Activated T-helper 1 cell treated with anti-CD3 and anti-CD28 coated beads, Interleukin-12 subunit alpha, Interleukin-12 subunit beta, Interleukin-2, Interleukin-4 antibody, amounts not matched to agents 30 ng/mL and 10 ng/mL and 1 ng/mL, durations not matched to agents 14 hours and 24 hours and 36 hours (primary cell): ENCODE measurements around the gene KIRREL3. TPM values are rescaled to one million over a fixed set of nuclear protein-coding genes. Genes with fewer than 3 reads are reported as not detected.

Experiments used
- DNase-seq: peaks from one replicate; pipeline ENCODE4 v3.0.0; 2021; ENCODE audit warnings: low spot score
- H3K27ac Mint-ChIP-seq: one replicate; pipeline ENCODE4 v1.8.0; 2021; ENCODE audit warnings: mild to moderate bottlenecking, mixed read lengths
- H3K27me3 Mint-ChIP-seq: one replicate; pipeline ENCODE4 v1.8.0; 2022; ENCODE audit warnings: mild to moderate bottlenecking, moderate library complexity, mixed read lengths; ENCODE audit not compliant: insufficient read depth
- H3K36me3 Mint-ChIP-seq: one replicate; pipeline ENCODE4 v1.8.0; 2021; ENCODE audit warnings: low read depth, mixed read lengths
- H3K4me1 Mint-ChIP-seq: one replicate; pipeline ENCODE4 v1.8.0; 2021; ENCODE audit warnings: low read depth, mixed read lengths
- H3K4me3 Mint-ChIP-seq: one replicate; pipeline ENCODE4 v1.8.0; 2021; ENCODE audit warnings: mild to moderate bottlenecking, moderate library complexity, mixed read lengths
- H3K9me3 Mint-ChIP-seq: one replicate; pipeline ENCODE4 v1.8.0; 2021; ENCODE audit warnings: mixed read lengths
- intact Hi-C: fragments of 100-400 bp; cut with micrococcal nuclease; formaldehyde crosslinking; loops from one replicate; pipeline ENCODE4 v1.15.1; 2024
- total RNA-seq: library from RNA; stranded (reverse); gene quantifications from 2 replicates; pipeline ENCODE4 v1.2.3, GENCODE V29; 2022

Gene KIRREL3
- total RNA-seq, 1 donor from 2014 or later, result not detected

DNA sequence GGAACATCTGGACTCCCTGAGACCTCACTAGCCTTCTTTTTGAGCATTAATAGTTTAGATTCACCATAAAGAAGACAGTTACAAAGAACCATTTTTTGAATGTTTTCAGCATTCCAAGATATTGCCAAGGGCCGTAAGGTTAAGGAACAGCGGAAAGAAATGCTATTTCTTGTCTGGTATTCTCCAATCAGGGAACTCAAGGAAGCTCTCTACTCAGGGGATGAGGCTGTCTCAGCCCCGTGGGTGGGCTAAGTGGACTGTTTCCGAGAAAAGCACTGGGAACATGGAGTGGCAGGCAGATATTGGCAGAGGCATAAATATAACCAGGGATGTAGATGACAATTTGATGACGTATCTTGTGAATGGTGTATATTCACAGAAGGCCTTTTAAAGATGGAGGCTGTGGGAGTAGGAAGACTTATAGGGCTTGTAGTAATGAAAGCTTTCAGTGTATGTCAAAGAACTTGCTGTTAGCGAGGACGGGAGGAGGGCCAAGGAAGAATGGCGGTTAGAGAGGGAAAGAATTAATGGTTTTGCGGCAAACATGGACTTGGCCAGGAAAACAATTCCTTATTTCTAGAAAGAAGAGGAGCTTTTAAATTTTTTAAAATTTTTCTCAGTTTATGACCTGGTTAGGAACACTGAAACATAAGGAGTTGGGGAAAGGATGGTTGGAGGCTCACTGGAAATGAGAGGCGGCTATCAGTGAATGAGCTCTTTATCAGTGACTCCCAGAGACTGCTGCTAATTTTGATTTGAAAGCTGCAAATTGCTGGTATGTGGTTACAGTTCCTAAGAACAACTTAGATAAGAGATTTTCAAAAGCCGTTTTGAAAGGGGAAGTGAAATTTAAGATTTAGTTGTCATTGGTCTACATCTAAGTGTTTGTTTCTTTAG, 580.5 kb downstream of the KIRREL3 start:
- intact Hi-C loops, result no loop called here
- DNase-seq, result no peak
- Mint-ChIP-seq H3K36me3 (no peaks in the 10 kb centered on the region), H3K27ac (no peak overlapping the region), H3K9me3 (no peaks in the 10 kb centered on the region), H3K4me3 (no peak overlapping the region), H3K27me3 (peaks cover 8% of the 10 kb centered on the region), H3K4me1 (peaks cover 17% of the 10 kb centered on the region)

DNA sequence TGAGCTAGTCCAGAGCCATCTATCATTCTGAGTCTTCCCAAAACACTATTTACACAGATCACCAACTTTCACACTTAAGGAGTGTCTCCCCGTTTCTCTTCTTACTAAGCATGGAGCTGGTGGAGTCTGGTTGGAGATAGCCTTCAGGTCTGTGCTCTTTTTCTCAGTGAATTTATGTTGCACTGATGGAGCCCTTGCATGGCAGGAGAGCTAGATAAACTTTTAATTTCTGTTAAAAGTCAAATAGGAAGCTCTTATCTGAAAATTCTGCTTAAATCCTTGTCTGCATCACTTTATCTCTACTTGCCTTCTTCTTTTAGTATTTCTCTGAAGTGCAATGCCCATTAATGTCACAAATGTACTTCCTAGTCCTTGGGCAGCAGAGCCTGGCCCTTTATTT, 581.7 kb downstream of the KIRREL3 start:
- Mint-ChIP-seq H3K27ac (no peak overlapping the region), H3K27me3 (peaks cover 5% of the 10 kb centered on the region), H3K4me3 (no peak overlapping the region), H3K9me3 (no peaks in the 10 kb centered on the region), H3K36me3 (no peaks in the 10 kb centered on the region), H3K4me1 (peaks cover 17% of the 10 kb centered on the region)
- intact Hi-C loops, result no loop called here
- no peak for DNase-seq

DNA sequence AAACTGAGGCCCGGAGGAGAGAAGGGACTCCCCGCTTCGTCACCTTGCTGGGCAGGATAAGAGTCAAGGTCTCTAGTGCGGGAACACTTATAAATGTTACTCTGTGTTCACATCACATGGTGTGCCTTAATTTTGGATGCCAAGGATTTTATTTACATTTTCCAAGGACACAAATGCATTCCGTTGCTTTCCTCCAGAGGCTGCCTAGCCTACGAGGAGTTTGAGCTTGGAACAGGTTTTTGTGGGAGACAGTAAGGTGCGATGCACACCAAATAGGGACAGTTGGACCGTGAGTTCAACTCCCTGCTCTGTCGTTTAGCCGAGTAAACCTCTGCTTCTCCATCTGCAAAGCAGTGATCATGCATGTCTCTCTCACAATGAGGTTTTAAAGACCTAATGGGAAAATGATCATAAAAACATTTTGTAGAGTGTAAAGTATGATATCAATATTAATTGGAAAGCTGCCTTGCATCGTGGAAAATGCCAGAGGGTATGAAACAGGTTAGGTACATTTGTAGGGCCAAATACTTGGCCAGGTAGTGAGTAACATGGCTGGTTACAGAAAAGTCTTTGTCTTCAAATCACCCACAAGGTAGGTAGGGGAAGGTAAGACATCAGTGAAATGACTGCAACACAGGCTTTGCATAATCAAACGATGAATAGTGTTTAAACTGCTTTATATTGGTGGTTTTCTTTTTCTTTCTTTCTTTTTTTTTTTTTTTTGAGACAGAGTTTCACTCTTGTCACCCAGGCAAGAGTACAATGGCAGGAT, 583.3 kb downstream of the KIRREL3 start:
- Mint-ChIP-seq H3K27ac (no peak overlapping the region), H3K9me3 (no peaks in the 10 kb centered on the region), H3K36me3 (no peaks in the 10 kb centered on the region), H3K4me3 (peak overlapping the region; percentile 62), H3K27me3 (peaks cover 5% of the 10 kb centered on the region), H3K4me1 (peaks cover 17% of the 10 kb centered on the region)
- no peak for DNase-seq
- intact Hi-C loops, result loop anchor here (2.0 kb wide), 3 partner anchors 148 to 354 kb away; partner anchors contain the start of genes CDON, FAM118B, FOXRED1 and RPUSD4

DNA sequence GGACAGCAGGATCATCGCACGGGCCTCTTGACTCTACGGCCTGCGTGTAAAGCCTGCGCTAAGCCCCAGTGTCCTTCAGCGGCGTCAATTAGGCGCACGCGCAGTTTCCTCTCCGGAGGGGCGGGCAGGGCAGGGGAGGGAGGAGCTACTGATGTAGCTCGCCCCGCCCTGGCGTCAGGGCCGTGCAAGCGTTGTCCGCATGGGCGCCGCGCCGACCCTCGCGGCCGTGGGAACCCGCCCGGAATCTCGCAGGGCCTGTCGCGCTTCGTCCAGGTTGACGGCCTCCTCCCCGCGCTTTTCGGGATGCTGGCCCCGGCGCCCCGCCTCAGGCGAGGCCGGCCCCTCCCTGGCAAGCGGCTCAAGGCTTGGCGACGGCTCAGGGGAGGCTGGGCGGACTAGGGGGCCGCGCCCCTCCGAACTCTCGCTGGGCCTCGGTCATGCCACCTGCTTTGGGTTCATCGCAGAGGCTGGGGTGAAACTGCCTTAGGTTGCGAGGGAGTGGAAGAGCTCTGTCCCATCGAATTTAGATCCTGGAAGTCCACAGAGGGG, 584.0 kb downstream of the KIRREL3 start:
- intact Hi-C loops, result loop anchor here (1.0 to 2.0 kb wide), 6 partner anchors 60 to 354 kb away; partner anchors contain the start of genes CDON, FAM118B, FOXRED1 and RPUSD4
- Mint-ChIP-seq H3K4me3 (peak overlapping the region; percentile 62), H3K4me1 (peaks cover 17% of the 10 kb centered on the region), H3K27ac (no peak overlapping the region), H3K27me3 (peaks cover 5% of the 10 kb centered on the region), H3K36me3 (no peaks in the 10 kb centered on the region), H3K9me3 (no peaks in the 10 kb centered on the region)
- peak; percentile 59 for DNase-seq

DNA sequence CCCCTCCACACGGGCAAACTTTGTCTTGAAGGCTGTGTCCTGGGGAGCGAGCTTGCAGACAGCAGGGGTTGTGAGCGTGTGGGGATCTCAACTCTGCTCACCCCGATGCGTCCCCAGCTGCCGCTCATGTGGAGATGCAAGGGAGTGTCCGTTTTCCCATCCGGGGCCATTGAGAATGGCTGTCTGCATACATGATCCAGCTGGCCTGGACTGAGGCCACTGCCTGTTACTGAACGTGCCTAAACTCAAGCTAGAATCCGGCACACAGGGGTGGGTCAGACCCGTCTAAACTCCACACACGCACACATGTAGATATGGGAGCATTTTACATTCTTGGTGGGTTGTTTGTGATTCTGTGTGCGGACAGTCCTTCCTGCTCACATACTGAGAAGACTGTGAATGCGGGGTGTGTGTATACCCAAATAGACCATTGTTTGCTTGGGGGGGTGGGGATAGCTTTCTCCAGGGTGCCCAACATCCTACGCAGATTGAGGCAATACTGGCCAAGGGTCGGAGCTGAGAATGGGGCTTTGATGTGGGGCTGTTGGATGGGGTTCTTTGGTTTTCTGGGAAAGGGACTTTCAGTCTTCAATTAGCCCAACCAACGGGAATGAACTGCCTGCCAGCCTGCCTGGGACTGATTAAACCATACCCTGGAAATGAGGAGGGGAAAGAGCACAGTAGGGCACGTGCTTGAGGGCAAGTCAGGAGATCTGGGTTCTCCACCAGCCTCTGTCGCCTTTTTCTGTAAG, 584.7 kb downstream of the KIRREL3 start:
- DNase-seq, result no peak
- Mint-ChIP-seq H3K4me3 (peak overlapping the region; percentile 51), H3K4me1 (peaks cover 17% of the 10 kb centered on the region), H3K27me3 (peaks cover 5% of the 10 kb centered on the region), H3K36me3 (no peaks in the 10 kb centered on the region), H3K27ac (no peak overlapping the region), H3K9me3 (no peaks in the 10 kb centered on the region)
- intact Hi-C loops, result loop anchor here (1.0 to 2.0 kb wide), 6 partner anchors 60 to 353 kb away; partner anchors contain the start of genes CDON, FAM118B, FOXRED1 and RPUSD4

DNA sequence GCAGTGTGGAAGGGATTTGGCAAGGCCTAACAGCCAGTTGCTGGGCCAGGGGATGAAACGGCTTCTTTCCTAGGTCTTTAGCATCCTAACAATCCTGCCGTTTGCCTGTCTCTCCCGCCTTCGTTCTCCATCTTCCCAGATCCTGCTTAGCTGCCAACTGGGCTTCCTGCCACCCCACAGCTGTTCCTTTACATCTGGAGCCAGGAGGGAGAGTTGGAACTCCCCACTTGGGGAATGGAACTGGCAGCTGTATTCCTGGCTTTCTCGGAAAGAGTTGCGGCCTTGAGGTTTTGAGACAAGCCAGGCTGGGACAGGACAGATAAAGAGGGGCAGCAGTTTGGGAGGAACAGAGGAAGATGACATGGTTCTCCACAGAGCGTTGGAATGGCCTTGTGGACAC, 585.4 kb downstream of the KIRREL3 start:
- peaks cover 4% of the 10 kb centered on the region for H3K27me3 Mint-ChIP-seq
- no peak overlapping the region for H3K4me3 Mint-ChIP-seq
- no peak overlapping the region for H3K27ac Mint-ChIP-seq
- peaks cover 12% of the 10 kb centered on the region for H3K4me1 Mint-ChIP-seq
- intact Hi-C loops, result no loop called here
- DNase-seq, result no peak
- H3K36me3 Mint-ChIP-seq, result no peaks in the 10 kb centered on the region
- no peaks in the 10 kb centered on the region for H3K9me3 Mint-ChIP-seq

DNA sequence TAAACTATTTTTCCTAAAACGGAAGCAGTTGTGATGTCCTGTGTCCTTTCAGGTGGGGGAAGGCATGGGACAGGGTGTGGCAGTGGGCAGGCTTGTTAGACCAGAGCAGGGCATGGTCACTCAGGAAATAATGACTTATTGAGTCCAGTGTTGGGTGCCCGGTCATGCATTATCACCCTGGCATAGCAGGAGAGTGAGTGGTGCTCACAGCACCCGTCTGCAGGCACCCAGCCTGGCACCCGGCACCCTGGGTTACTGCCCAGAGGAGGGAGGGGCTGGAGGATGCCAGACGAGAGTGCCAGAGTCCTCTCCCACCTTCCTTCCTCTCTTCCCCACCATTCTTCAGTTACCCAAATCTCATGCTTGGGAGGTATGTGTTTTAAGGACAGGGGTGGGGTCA, 586.0 kb downstream of the KIRREL3 start:
- intact Hi-C loops, result no loop called here
- no peak overlapping the region for H3K27ac Mint-ChIP-seq
- peaks cover 8% of the 10 kb centered on the region for H3K4me1 Mint-ChIP-seq
- H3K4me3 Mint-ChIP-seq, result no peak overlapping the region
- no peak for DNase-seq
- H3K9me3 Mint-ChIP-seq, result no peaks in the 10 kb centered on the region
- H3K36me3 Mint-ChIP-seq, result no peaks in the 10 kb centered on the region
- peaks cover 3% of the 10 kb centered on the region for H3K27me3 Mint-ChIP-seq

GRCh38 chr11:126413843-126414405, 586.6 kb downstream of the KIRREL3 start:
- H3K4me3 Mint-ChIP-seq, result no peak overlapping the region
- DNase-seq, result no peak
- intact Hi-C loops, result no loop called here
- no peaks in the 10 kb centered on the region for H3K9me3 Mint-ChIP-seq
- H3K27ac Mint-ChIP-seq, result no peak overlapping the region
- H3K27me3 Mint-ChIP-seq, result peaks cover 3% of the 10 kb centered on the region
- peaks cover 2% of the 10 kb centered on the region for H3K36me3 Mint-ChIP-seq
- H3K4me1 Mint-ChIP-seq, result peaks cover 8% of the 10 kb centered on the region

DNA sequence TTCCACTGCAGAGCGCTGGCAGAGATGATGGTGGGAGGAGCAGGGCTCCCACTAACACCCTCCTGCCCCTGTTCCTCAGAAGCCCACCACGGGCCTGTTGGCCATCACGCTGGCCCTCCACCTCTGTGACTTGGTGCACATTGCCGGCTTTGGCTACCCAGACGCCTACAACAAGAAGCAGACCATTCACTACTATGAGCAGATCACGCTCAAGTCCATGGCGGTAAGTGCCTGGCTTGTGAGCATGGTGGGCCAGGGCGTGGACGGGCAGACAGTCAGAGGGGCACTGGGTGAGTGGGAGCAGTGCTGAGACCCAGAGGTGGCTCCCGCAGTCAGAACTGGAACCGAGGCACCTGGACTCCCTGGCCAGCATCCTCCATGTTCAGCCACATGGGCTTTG, 587.1 kb downstream of the KIRREL3 start:
- Mint-ChIP-seq H3K9me3 (no peaks in the 10 kb centered on the region), H3K4me3 (no peak overlapping the region), H3K27ac (no peak overlapping the region), H3K27me3 (peaks cover 3% of the 10 kb centered on the region), H3K36me3 (peaks cover 2% of the 10 kb centered on the region), H3K4me1 (peaks cover 8% of the 10 kb centered on the region)
- no peak for DNase-seq
- intact Hi-C loops, result no loop called here

DNA sequence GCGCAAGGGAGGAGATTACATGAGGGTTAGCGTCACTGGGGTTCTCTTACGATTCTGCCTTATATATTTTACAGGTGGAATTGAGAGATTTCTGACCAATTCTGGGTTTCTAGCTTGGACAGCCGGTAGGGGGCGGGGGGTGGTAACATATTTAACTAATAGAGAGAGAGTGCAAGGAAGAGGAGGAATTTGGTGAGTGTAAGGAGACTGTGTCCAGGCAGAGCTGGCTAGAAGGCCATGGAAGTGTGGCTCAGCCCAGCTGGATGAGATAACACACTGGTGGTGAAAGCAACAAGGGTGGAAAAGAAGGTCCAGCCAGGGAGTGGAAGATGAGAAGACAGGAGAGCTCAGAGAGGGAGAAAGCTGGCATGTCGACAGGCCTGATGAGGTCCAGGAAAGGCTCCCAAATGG, 588.6 kb downstream of the KIRREL3 start:
- Mint-ChIP-seq H3K4me3 (no peak overlapping the region), H3K27ac (no peak overlapping the region), H3K9me3 (no peaks in the 10 kb centered on the region), H3K27me3 (no peaks in the 10 kb centered on the region), H3K4me1 (peaks cover 8% of the 10 kb centered on the region), H3K36me3 (peaks cover 2% of the 10 kb centered on the region)
- no peak for DNase-seq
- intact Hi-C loops, result no loop called here

- no peak for DNase-seq
- intact Hi-C loops, result no loop called here
- no peaks in the 10 kb centered on the region for H3K4me1 Mint-ChIP-seq
- no peak overlapping the region for H3K27ac Mint-ChIP-seq
- H3K27me3 Mint-ChIP-seq, result no peaks in the 10 kb centered on the region
- H3K9me3 Mint-ChIP-seq, result no peaks in the 10 kb centered on the region
- H3K36me3 Mint-ChIP-seq, result peaks cover 2% of the 10 kb centered on the region
- H3K4me3 Mint-ChIP-seq, result no peak overlapping the region
Observed at GRCh38 chr11:126410649-126411048, 589.9 kb downstream of the KIRREL3 start.

DNA sequence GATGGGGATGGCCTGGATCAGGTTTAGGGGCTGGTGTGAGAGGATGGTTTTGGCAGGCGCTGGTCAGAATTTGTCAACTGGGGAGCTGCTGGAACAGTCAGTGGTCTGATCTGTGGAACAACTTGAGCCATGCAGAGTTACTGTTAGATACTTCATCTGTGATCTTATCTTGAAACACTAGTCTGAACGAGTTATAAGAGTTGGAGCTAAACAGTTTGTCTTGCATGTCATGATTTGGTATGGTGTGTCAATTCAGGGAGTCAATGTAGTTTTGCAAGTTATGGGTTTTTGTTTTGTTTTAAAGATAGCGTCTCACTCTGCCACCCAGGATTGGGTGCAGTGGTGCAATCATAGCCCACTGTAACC, 591.0 kb downstream of the KIRREL3 start:
- no peaks in the 10 kb centered on the region for H3K4me1 Mint-ChIP-seq
- H3K27me3 Mint-ChIP-seq, result no peaks in the 10 kb centered on the region
- H3K9me3 Mint-ChIP-seq, result no peaks in the 10 kb centered on the region
- no peak overlapping the region for H3K4me3 Mint-ChIP-seq
- peaks cover 2% of the 10 kb centered on the region for H3K36me3 Mint-ChIP-seq
- no peak overlapping the region for H3K27ac Mint-ChIP-seq
- intact Hi-C loops, result no loop called here
- no peak for DNase-seq
